ENCODE measurements around the gene DGUOK.

DNA sequence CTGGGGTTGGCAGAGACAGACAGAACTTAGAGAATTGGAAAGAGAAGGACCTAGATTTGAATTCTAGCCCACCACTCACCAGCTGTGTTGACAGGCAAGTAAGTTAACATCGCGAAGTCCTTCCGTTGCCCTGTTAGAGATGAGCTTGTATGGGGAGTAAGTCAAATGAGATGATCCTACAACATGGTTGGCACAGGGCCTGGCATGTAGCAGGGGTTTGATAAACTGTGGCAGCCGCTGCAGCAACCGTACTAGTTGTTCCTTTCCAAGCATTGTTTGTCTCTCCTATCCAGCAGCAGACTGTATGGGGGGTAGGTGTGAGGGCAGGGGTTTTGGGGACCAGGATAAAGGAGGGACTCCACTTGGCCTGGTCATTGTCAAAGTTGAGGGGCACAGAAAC lies 74.0 kb downstream of the DGUOK start:
- TF ChIP-seq POLR2A (IDR thresholded peaks at IDR 0.05; ENCODE audit: low read depth, low read length) (no peak), TAF1 (IDR thresholded peaks at IDR 0.05; ENCODE audit: borderline replicate concordance, low read depth, low read length) (no peak)

Data from GM12892 (cell line).